Suppressor macrophage treated with lipopolysaccharide for 1 hour (primary cell): ENCODE results near the gene CCDC7.
"Not testable (repeated sequence)": the region's sequence is repeated elsewhere in the genome, so short reads cannot be mapped to it uniquely, and the experiment has no call there.

Source experiments
- DNase-seq, 3 donors: peaks; one replicate each; pipeline ENCODE4 v3.0.0-alpha.2; 2020 to 2022

CCDC7 gene

GRCh38 chr10:32890444-32890843, 444.5 kb downstream of the CCDC7 start:
- DNase-seq = no peak

- DNase-seq = no peak
Observed at GRCh38 chr10:32891261-32891660, 445.3 kb downstream of the CCDC7 start.

- DNase-seq = no peak
Observed at GRCh38 chr10:32893434-32893833, 447.5 kb downstream of the CCDC7 start.

GRCh38 chr10:32893916-32894664, 448.1 kb downstream of the CCDC7 start:
- no peak for DNase-seq

- DNase-seq = not testable (repeated sequence)
Observed at GRCh38 chr10:32895200-32895968, 449.4 kb downstream of the CCDC7 start.

- DNase-seq = no peak
Observed at GRCh38 chr10:32901815-32902214, 455.9 kb downstream of the CCDC7 start.

GRCh38 chr10:32905466-32905865, 459.5 kb downstream of the CCDC7 start:
- DNase-seq = no peak

- no peak for DNase-seq
Observed at GRCh38 chr10:32906595-32906994, 460.7 kb downstream of the CCDC7 start.

- DNase-seq = no peak
Observed at GRCh38 chr10:32909456-32909855, 463.5 kb downstream of the CCDC7 start.

- DNase-seq = not testable (repeated sequence)
Observed at GRCh38 chr10:32909970-32910369, 464.0 kb downstream of the CCDC7 start.

GRCh38 chr10:32911285-32912016, 465.5 kb downstream of the CCDC7 start:
- DNase-seq = no peak

GRCh38 chr10:32917817-32918216, 471.9 kb downstream of the CCDC7 start:
- not testable (repeated sequence) for DNase-seq

- no peak for DNase-seq
Observed at GRCh38 chr10:32922170-32922569, 476.2 kb downstream of the CCDC7 start.

GRCh38 chr10:32923134-32923533, 477.2 kb downstream of the CCDC7 start:
- DNase-seq = no peak

GRCh38 chr10:32923849-32924248, 477.9 kb downstream of the CCDC7 start:
- DNase-seq = no peak
